ENCODE data around the gene TMEM244. TPM values are rescaled to one million over a fixed set of nuclear protein-coding genes. Genes with fewer than 3 reads are reported as not detected.

Gene TMEM244
- total and polyA plus RNA-seq, 2 of the 4 experiments (the other 2 are of a cell fraction): 0.21 to 0.36 TPM

DNA sequence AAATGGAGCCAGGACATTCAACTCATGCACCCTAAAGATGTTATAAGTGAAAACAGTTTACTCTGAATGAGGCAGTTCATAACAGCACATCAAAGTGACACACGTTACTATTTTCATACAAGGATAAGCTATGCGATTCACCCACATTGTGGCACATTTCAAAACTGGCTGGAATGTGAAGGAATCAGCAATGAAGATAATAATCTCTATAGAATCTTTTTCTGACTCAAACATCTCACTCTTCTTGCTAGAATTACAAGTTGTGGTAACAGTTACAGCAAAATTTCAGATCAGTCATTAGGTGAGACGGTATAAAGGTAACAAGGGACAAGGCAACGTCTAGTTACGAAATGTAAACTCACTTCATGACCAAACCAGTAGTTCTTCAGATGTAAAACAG is 17.5 kb downstream of the TMEM244 start:
- H3K27me3 ChIP-seq (ENCODE audit: control insufficient read depth, insufficient read depth, low read length): no peaks in the 10 kb centered on the region
- no peak overlapping the region for H2AK9ac ChIP-seq (replicated peaks; ENCODE audit: low read depth, low read length, poor library complexity)
- H3K4ac ChIP-seq (ENCODE audit: low read depth, low read length): no peak overlapping the region
- no peak for ATAC-seq (ENCODE audit: low read depth)
- dilution Hi-C loops (cut with HindIII; ENCODE audit: low sequenced_read_pairs, unreplicated experiment) (no loop called here), in situ Hi-C loops (cut with MboI; ENCODE audit: low sequenced_read_pairs) (no loop called here), intact Hi-C loops (cut with micrococcal nuclease) (no loop called here)
- no peak overlapping the region for H4K5ac ChIP-seq (ENCODE audit: low read depth, low read length)
- BruUV-seq (replicated peaks): no TSS peak
- ChIA-PET CTCF (no interaction called here), POLR2A (ENCODE audit: unreplicated experiment) (no interaction called here)
- no peak overlapping the region for H3K4me3 ChIP-seq (ENCODE audit: insufficient read depth, low read depth, low read length)
- H2BK120ac ChIP-seq (ENCODE audit: low read depth, low read length): no peak overlapping the region
- 0 out of 2 replicates have a peak overlapping the region, but pooled peaks have one; percentile 1 for H3K14ac ChIP-seq (replicated peaks; ENCODE audit: low read depth, low read length)
- H3K4me2 ChIP-seq (ENCODE audit: low read depth, low read length): no peak overlapping the region
- no peak for TF ChIP-seq POLR2A (IDR thresholded peaks at IDR 0.05; ENCODE audit: low read depth, low read length)
- no peak for TF ChIP-seq MXI1 (IDR thresholded peaks at IDR 0.05; ENCODE audit: borderline replicate concordance, low read depth, low read length)
- TF ChIP-seq BHLHE40 (IDR thresholded peaks at IDR 0.05; ENCODE audit: low read depth, low read length): no peak
- TF ChIP-seq MAFK (IDR thresholded peaks at IDR 0.05; ENCODE audit: low read depth, low read length): no peak
- H3K9me3 ChIP-seq (ENCODE audit: control insufficient read depth, insufficient read depth, low read length): no peaks in the 10 kb centered on the region
- no peak overlapping the region for H3K18ac ChIP-seq (ENCODE audit: low read depth, low read length)
- no peaks in the 10 kb centered on the region for H3K79me1 ChIP-seq (ENCODE audit: low read depth in 1 of 2, low read length in 2 of 2)
- peak overlapping the region; percentile 43; the same call in 1 of the 2 replicates for H2AK5ac ChIP-seq (ENCODE audit: low read depth, low read length)
- peak overlapping the region; percentile 25; the same call in 1 of the 3 replicates for H2BK15ac ChIP-seq (ENCODE audit: low read depth, low read length)
- DNase-seq: no peak
- no peak overlapping the region for H3K23ac ChIP-seq (ENCODE audit: low read depth, low read length)
- no peak overlapping the region for H3K27ac ChIP-seq (ENCODE audit: insufficient read depth, low read length)
- H2BK20ac ChIP-seq (ENCODE audit: low read depth, low read length): peak overlapping the region; percentile 13; the same call in 1 of the 2 replicates
- no CpG with 5 or more reads among the region's 5 CpGs for WGBS, 2 experiments (ENCODE audit: extremely low coverage in 2 of 2, insufficient read length in 1 of 2)
- peaks cover 3% of the 10 kb centered on the region for H3K4me1 ChIP-seq (ENCODE audit: control insufficient read depth, insufficient read depth, low read length)
- H3K9me1 ChIP-seq (ENCODE audit: insufficient read depth, low read length): no peaks in the 10 kb centered on the region
- H3K36me3 ChIP-seq (ENCODE audit: control insufficient read depth, insufficient read depth, low read length): no peaks in the 10 kb centered on the region
- no peak overlapping the region for H3K56ac ChIP-seq (ENCODE audit: extremely low read depth, insufficient read depth, low read length)
- no peak overlapping the region for H3K9ac ChIP-seq (ENCODE audit: low read depth, low read length)
- H4K91ac ChIP-seq (ENCODE audit: insufficient read depth, low read depth, low read length): no peak overlapping the region
- no peak overlapping the region for H2BK5ac ChIP-seq (ENCODE audit: low read depth, low read length, poor library complexity, severe bottlenecking)
- H4K20me1 ChIP-seq (ENCODE audit: insufficient read depth, low read length): no peaks in the 10 kb centered on the region
- no peak overlapping the region for H2AFZ ChIP-seq (replicated peaks; ENCODE audit: low read length, poor library complexity)
- no peak overlapping the region for H4K8ac ChIP-seq (ENCODE audit: low read depth in 2 of 2, low read length in 2 of 2)

All from IMR-90 (cell line).